ENCODE measurements around the gene ANKRD55. TPM values are rescaled to one million over a fixed set of nuclear protein-coding genes. Genes with fewer than 3 reads are reported as not detected.
"Not testable (repeated sequence)": the region's sequence is repeated elsewhere in the genome, so short reads cannot be mapped to it uniquely, and the experiment has no call there.

ANKRD55 gene
- total RNA-seq, 5 donors from 2014 or later (not counting 1 experiment from before 2014, with no cell fraction given), result 2.8 to 19.9 (median 3.4) TPM

- Histone ChIP-seq H3K4me3 (ENCODE audit: control insufficient read depth in 1 of 2, extremely low read depth in 1 of 2, low read length in 1 of 2) (no peak overlapping the region), H3K36me3 (ENCODE audit: control insufficient read depth in 2 of 2, extremely low read depth in 1 of 2, insufficient read depth in 1 of 2, low read length in 1 of 2) (no peaks in the 10 kb centered on the region), H3K9me3 (no peaks in the 10 kb centered on the region), H3K4me1 (ENCODE audit: control insufficient read depth in 1 of 2, extremely low read depth in 1 of 2, insufficient read depth in 2 of 2, low read length in 2 of 2) (no peaks in the 10 kb centered on the region), H3K27ac (ENCODE audit: low read length) (no peak overlapping the region), H3K27me3 (replicated peaks in 1 of 2; ENCODE audit: control insufficient read depth in 2 of 2, extremely low read depth in 1 of 2, insufficient read depth in 2 of 2, low read length in 1 of 2) (no peaks in the 10 kb centered on the region)
- no peaks in the 10 kb centered on the region for H3K36me3 Mint-ChIP-seq
- H3K27me3 Mint-ChIP-seq, result no peaks in the 10 kb centered on the region
- no peaks in the 10 kb centered on the region for H3K9me3 Mint-ChIP-seq
- no peak overlapping the region for H3K27ac Mint-ChIP-seq
- ATAC-seq (replicated peaks in 1 of 4) (no peak), DNase-seq (no peak)
- no CpG with 5 or more reads among the region's 2 CpGs for WGBS (ENCODE audit: insufficient coverage)
- peaks cover 2 to 10% (median 5%) of the 10 kb centered on the region in 3 donors for H3K4me1 Mint-ChIP-seq
- CTCF ChIA-PET, result interaction anchor here (0.6 to 1.0 kb wide), 3 partner anchors 227 to 407 kb away, joined by 3 to 5 read pairs (median 3); no protein-coding TSS in a partner anchor
- no peak overlapping the region for H3K4me3 Mint-ChIP-seq
- POLR2A ChIA-PET, result interaction anchor here in 1 of 2 donors (0.7 kb wide), 1 partner anchor 149 kb away, joined by 3 read pairs; no protein-coding TSS in a partner anchor
Observed at GRCh38 chr5:56207537-56207936, 25.6 kb downstream of the ANKRD55 start.

GRCh38 chr5:56206126-56206910, 26.8 kb downstream of the ANKRD55 start:
- no peaks in the 10 kb centered on the region for H3K36me3 ChIP-seq (ENCODE audit: control insufficient read depth in 2 of 2, extremely low read depth in 1 of 2, insufficient read depth in 1 of 2, low read length in 1 of 2)
- POLR2A ChIA-PET, result no interaction called here
- H3K36me3 Mint-ChIP-seq, result no peaks in the 10 kb centered on the region
- H3K4me1 Mint-ChIP-seq, result peaks cover 8 to 22% (median 17%) of the 10 kb centered on the region in 3 donors
- DNase-seq, result no peak
- H3K27me3 Mint-ChIP-seq, result no peaks in the 10 kb centered on the region
- H3K4me3 ChIP-seq (ENCODE audit: control insufficient read depth in 1 of 2, extremely low read depth in 1 of 2, low read length in 1 of 2), result no peak overlapping the region
- H3K27ac ChIP-seq (ENCODE audit: low read length), result no peak overlapping the region
- H3K27ac Mint-ChIP-seq, result no peak overlapping the region
- no peaks in the 10 kb centered on the region for H3K27me3 ChIP-seq (replicated peaks in 1 of 2; ENCODE audit: control insufficient read depth in 2 of 2, extremely low read depth in 1 of 2, insufficient read depth in 2 of 2, low read length in 1 of 2)
- H3K9me3 ChIP-seq, result no peaks in the 10 kb centered on the region
- H3K9me3 Mint-ChIP-seq, result no peaks in the 10 kb centered on the region
- ATAC-seq (replicated peaks in 1 of 4), result no peak
- CTCF ChIA-PET, result interaction anchor here in 1 of 2 donors (0.6 kb wide), 1 partner anchor 29 kb away, joined by 3 read pairs; no protein-coding TSS in a partner anchor
- H3K4me3 Mint-ChIP-seq, result no peak overlapping the region
- H3K4me1 ChIP-seq (ENCODE audit: control insufficient read depth in 1 of 2, extremely low read depth in 1 of 2, insufficient read depth in 2 of 2, low read length in 2 of 2), result peaks cover under 1 to 4% of the 10 kb centered on the region in 2 experiments
- 83% methylated on average over 2 of the region's 7 CpGs for WGBS (ENCODE audit: insufficient coverage)

- H3K36me3 Mint-ChIP-seq; POLR2A ChIA-PET; ATAC-seq (replicated peaks in 1 of 4): not testable (repeated sequence)
Observed at GRCh38 chr5:56203936-56204335, 29.2 kb downstream of the ANKRD55 start.

GRCh38 chr5:56202483-56202882, 30.6 kb downstream of the ANKRD55 start:
- no peak overlapping the region for H3K4me3 Mint-ChIP-seq
- H3K27me3 Mint-ChIP-seq, result no peaks in the 10 kb centered on the region
- ATAC-seq (replicated peaks in 1 of 4), result no peak
- peaks cover 16 to 31% (median 27%) of the 10 kb centered on the region in 3 donors for H3K4me1 Mint-ChIP-seq
- no peak for DNase-seq
- H3K27ac ChIP-seq (ENCODE audit: low read length), result no peak overlapping the region
- H3K36me3 ChIP-seq (ENCODE audit: control insufficient read depth in 2 of 2, extremely low read depth in 1 of 2, insufficient read depth in 1 of 2, low read length in 1 of 2), result no peaks in the 10 kb centered on the region
- ChIA-PET CTCF (interaction anchor here (0.8 to 4.4 kb wide), 10 partner anchors 41 to 270 kb away, joined by 3 to 47 read pairs (median 4); no protein-coding TSS in a partner anchor), POLR2A (interaction anchor here (0.7 to 1.0 kb wide), 3 partner anchors 219 to 511 kb away, joined by 3 read pairs; no protein-coding TSS in a partner anchor)
- peak overlapping the region; percentile 81 to 82 for H3K27ac Mint-ChIP-seq
- no peak overlapping the region for H3K4me3 ChIP-seq (ENCODE audit: control insufficient read depth in 1 of 2, extremely low read depth in 1 of 2, low read length in 1 of 2)
- peaks cover 7% of the 10 kb centered on the region in 2 experiments for H3K4me1 ChIP-seq (ENCODE audit: control insufficient read depth in 1 of 2, extremely low read depth in 1 of 2, insufficient read depth in 2 of 2, low read length in 2 of 2)
- no peaks in the 10 kb centered on the region for H3K9me3 Mint-ChIP-seq
- no CpG with 5 or more reads among the region's 3 CpGs for WGBS (ENCODE audit: insufficient coverage)
- H3K36me3 Mint-ChIP-seq, result no peaks in the 10 kb centered on the region
- H3K27me3 ChIP-seq (replicated peaks in 1 of 2; ENCODE audit: control insufficient read depth in 2 of 2, extremely low read depth in 1 of 2, insufficient read depth in 2 of 2, low read length in 1 of 2), result no peaks in the 10 kb centered on the region
- H3K9me3 ChIP-seq, result no peaks in the 10 kb centered on the region

More at GRCh38 chr5:56203936-56204335, 29.2 kb downstream of the ANKRD55 start:
- CTCF ChIA-PET; H3K9me3 Mint-ChIP-seq; H3K27ac ChIP-seq (ENCODE audit: low read length); H3K4me3 Mint-ChIP-seq; H3K27ac Mint-ChIP-seq; DNase-seq; H3K9me3 ChIP-seq; H3K4me1 ChIP-seq (ENCODE audit: control insufficient read depth in 1 of 2, extremely low read depth in 1 of 2, insufficient read depth in 2 of 2, low read length in 2 of 2); H3K27me3 ChIP-seq (replicated peaks in 1 of 2; ENCODE audit: control insufficient read depth in 2 of 2, extremely low read depth in 1 of 2, insufficient read depth in 2 of 2, low read length in 1 of 2); H3K4me3 ChIP-seq (ENCODE audit: control insufficient read depth in 1 of 2, extremely low read depth in 1 of 2, low read length in 1 of 2); H3K27me3 Mint-ChIP-seq; H3K36me3 ChIP-seq (ENCODE audit: control insufficient read depth in 2 of 2, extremely low read depth in 1 of 2, insufficient read depth in 1 of 2, low read length in 1 of 2): not testable (repeated sequence)
- peaks cover 16 to 31% (median 27%) of the 10 kb centered on the region in 3 donors for H3K4me1 Mint-ChIP-seq

GRCh38 chr5:56201762-56202261, 31.3 kb downstream of the ANKRD55 start:
- POLR2A ChIA-PET, result interaction anchor here in 1 of 2 donors (1.0 kb wide), 2 partner anchors 219 to 265 kb away, joined by 3 read pairs; no protein-coding TSS in a partner anchor
- H3K4me3 ChIP-seq (ENCODE audit: control insufficient read depth in 1 of 2, extremely low read depth in 1 of 2, low read length in 1 of 2); ATAC-seq (replicated peaks in 1 of 4); H3K4me1 ChIP-seq (ENCODE audit: control insufficient read depth in 1 of 2, extremely low read depth in 1 of 2, insufficient read depth in 2 of 2, low read length in 2 of 2); H3K9me3 ChIP-seq; H3K36me3 Mint-ChIP-seq; H3K27ac ChIP-seq (ENCODE audit: low read length); DNase-seq; H3K9me3 Mint-ChIP-seq; H3K27me3 ChIP-seq (replicated peaks in 1 of 2; ENCODE audit: control insufficient read depth in 2 of 2, extremely low read depth in 1 of 2, insufficient read depth in 2 of 2, low read length in 1 of 2); H3K4me3 Mint-ChIP-seq; H3K36me3 ChIP-seq (ENCODE audit: control insufficient read depth in 2 of 2, extremely low read depth in 1 of 2, insufficient read depth in 1 of 2, low read length in 1 of 2); H3K27me3 Mint-ChIP-seq: not testable (repeated sequence)
- WGBS (ENCODE audit: insufficient coverage), result no CpG with 5 or more reads among the region's 3 CpGs
- CTCF ChIA-PET, result interaction anchor here (0.5 to 4.4 kb wide), 16 partner anchors 40 to 637 kb away, joined by 3 to 47 read pairs (median 4); no protein-coding TSS in a partner anchor
- Mint-ChIP-seq H3K27ac (peak overlapping the region; percentile 73 to 81), H3K4me1 (peaks cover 16 to 31% (median 27%) of the 10 kb centered on the region in 3 donors)

- no peaks in the 10 kb centered on the region for H3K9me3 Mint-ChIP-seq
- no peaks in the 10 kb centered on the region for H3K9me3 ChIP-seq
- H3K27ac Mint-ChIP-seq, result peak overlapping the region in 1 of 2 donors; percentile 79
- H3K36me3 ChIP-seq (ENCODE audit: control insufficient read depth in 2 of 2, extremely low read depth in 1 of 2, insufficient read depth in 1 of 2, low read length in 1 of 2), result no peaks in the 10 kb centered on the region
- H3K27ac ChIP-seq (ENCODE audit: low read length), result no peak overlapping the region
- H3K27me3 ChIP-seq (replicated peaks in 1 of 2; ENCODE audit: control insufficient read depth in 2 of 2, extremely low read depth in 1 of 2, insufficient read depth in 2 of 2, low read length in 1 of 2), result no peaks in the 10 kb centered on the region
- ChIA-PET POLR2A (interaction anchor here (0.5 to 0.6 kb wide), 2 partner anchors 129 to 265 kb away, joined by 3 to 8 read pairs; no protein-coding TSS in a partner anchor), CTCF (interaction anchor here (0.5 to 4.4 kb wide), 22 partner anchors 14 to 653 kb away, joined by 3 to 47 read pairs (median 4); no protein-coding TSS in a partner anchor)
- peak; percentile 17 to 83 (median 43) for DNase-seq
- H3K27me3 Mint-ChIP-seq, result no peaks in the 10 kb centered on the region
- peaks cover 7% of the 10 kb centered on the region in 2 experiments for H3K4me1 ChIP-seq (ENCODE audit: control insufficient read depth in 1 of 2, extremely low read depth in 1 of 2, insufficient read depth in 2 of 2, low read length in 2 of 2)
- peaks cover 16 to 31% (median 27%) of the 10 kb centered on the region in 3 donors for H3K4me1 Mint-ChIP-seq
- peak; percentile 82 to 99 (median 96) for ATAC-seq (replicated peaks in 1 of 4)
- no peak overlapping the region for H3K4me3 ChIP-seq (ENCODE audit: control insufficient read depth in 1 of 2, extremely low read depth in 1 of 2, low read length in 1 of 2)
- H3K4me3 Mint-ChIP-seq, result no peak overlapping the region
- H3K36me3 Mint-ChIP-seq, result no peaks in the 10 kb centered on the region
- 9% methylated on average over 3 of the region's 5 CpGs for WGBS (ENCODE audit: insufficient coverage)
Observed at GRCh38 chr5:56200971-56201666, 32.0 kb downstream of the ANKRD55 start.

Measured in T-cell (primary cell).